Measurements from ENCODE around the gene GJA5.

The GJA5 gene

DNA sequence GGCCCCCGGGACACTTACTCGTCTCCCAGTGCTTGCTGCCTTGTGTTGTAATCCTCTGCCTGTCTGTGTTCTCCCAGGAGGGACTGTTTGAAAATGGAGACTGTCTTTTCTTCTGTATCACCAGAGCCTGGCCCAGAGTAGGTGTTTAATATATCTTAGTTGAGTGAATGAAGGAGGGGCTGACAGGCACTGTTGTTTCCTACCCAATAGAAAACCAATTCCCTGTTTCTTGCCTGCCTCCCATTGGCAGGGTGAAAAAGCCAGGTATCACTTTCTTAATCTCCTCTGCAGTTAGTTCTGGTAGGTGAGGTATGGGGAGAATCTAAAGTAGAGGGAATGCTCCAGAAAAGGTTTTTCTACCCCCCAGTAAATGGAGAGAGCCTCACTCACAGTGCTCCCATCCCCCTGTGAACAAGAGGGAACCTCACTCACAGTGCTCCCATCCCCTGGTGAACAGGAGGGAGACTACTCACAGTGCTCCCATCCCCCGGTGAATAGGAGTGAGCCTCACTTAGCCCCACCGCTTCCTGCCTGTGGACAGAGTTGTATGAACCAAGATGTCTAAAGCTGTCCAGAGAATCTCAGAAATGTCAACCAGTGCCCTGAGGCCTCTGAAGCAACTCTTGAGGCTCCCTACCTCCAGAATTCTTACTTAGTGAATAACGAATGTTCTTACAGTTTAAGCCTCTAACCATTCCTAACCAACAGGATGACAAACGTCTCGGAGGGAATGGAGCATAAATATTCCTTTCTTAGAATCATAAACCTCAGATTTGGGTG is at the start of gene GJA5:
Gene GJA5, minus strand, starts transcription at position 122 of the 780 bp plus-strand sequence. CDS start 1,364 bp downstream, outside the sequence.
- no peaks in the 10 kb centered on the region for H3K9me3 ChIP-seq (ENCODE audit: low read length)
- H3K4me3 ChIP-seq (ENCODE audit: low read length): no peak within 1 kb of the TSS
- H2AFZ ChIP-seq (ENCODE audit: low read depth, low read length): no peak within 1 kb of the TSS
- peaks cover 4% of the 10 kb centered on the region for H3K27me3 ChIP-seq (ENCODE audit: insufficient read depth, low read length)
- H3K4me1 ChIP-seq (ENCODE audit: insufficient read depth, low read length): no peaks in the 10 kb centered on the region
- no peaks in the 10 kb centered on the region for H3K36me3 ChIP-seq (ENCODE audit: insufficient read depth, low read length)

- no peaks in the 10 kb centered on the region for H3K9me3 ChIP-seq (ENCODE audit: low read length)
- no peak overlapping the region for H3K4me3 ChIP-seq (ENCODE audit: low read length)
- H3K27me3 ChIP-seq (ENCODE audit: insufficient read depth, low read length): no peaks in the 10 kb centered on the region
- H3K36me3 ChIP-seq (ENCODE audit: insufficient read depth, low read length): no peaks in the 10 kb centered on the region
- no peak overlapping the region for H2AFZ ChIP-seq (ENCODE audit: low read depth, low read length)
- H3K4me1 ChIP-seq (ENCODE audit: insufficient read depth, low read length): no peaks in the 10 kb centered on the region
Measured at GRCh38 chr1:147809236-147809635, 48.8 kb upstream of the GJA5 start.

- H2AFZ ChIP-seq (ENCODE audit: low read depth, low read length): no peak overlapping the region
- H3K4me3 ChIP-seq (ENCODE audit: low read length): no peak overlapping the region
- no peaks in the 10 kb centered on the region for H3K27me3 ChIP-seq (ENCODE audit: insufficient read depth, low read length)
- no peaks in the 10 kb centered on the region for H3K9me3 ChIP-seq (ENCODE audit: low read length)
- H3K36me3 ChIP-seq (ENCODE audit: insufficient read depth, low read length): no peaks in the 10 kb centered on the region
- no peaks in the 10 kb centered on the region for H3K4me1 ChIP-seq (ENCODE audit: insufficient read depth, low read length)
Measured at GRCh38 chr1:147808025-147808424, 47.6 kb upstream of the GJA5 start.

GRCh38 chr1:147807405-147807804 is 47.0 kb upstream of the GJA5 start:
- H3K27me3 ChIP-seq (ENCODE audit: insufficient read depth, low read length): no peaks in the 10 kb centered on the region
- no peak overlapping the region for H3K4me3 ChIP-seq (ENCODE audit: low read length)

DNA sequence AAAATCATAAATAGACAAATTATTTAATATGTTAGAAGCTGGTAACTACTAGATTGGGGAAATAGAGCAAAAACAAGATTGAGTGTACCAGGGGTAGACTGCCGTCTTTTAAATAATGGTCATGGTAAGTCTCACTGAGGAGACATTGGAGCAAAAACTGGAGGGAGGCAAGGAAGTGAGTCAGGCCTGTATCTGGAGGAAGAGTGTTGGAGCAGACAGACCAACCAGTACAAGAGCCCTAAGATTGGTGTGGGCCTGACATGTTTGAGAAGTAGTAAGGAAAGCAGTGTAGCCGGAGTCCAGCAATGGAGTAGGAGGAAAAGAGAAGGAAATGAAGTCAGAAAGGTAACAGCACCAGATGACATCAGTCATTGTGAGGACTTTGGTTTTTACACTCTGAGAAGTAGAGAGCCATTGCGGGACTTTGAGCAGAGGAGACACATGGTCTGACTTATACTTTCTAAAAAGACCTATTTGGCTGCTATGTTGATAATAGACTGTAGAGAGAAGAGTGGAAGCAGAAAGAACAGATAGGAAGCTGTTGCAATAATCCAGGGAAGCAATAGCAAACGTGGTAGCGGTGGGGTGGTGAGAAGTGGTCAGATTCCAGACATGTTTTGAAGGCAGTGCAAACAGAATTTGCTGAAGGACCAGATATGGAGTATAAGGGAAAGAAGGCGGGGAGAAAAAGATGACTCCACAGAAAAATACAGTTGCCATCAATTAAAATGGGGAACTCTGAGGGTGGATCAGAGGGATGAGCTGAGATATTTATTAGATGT is 44.7 kb upstream of the GJA5 start:
- Histone ChIP-seq H3K36me3 (ENCODE audit: insufficient read depth, low read length) (no peaks in the 10 kb centered on the region), H3K4me3 (ENCODE audit: low read length) (no peak overlapping the region), H3K27me3 (ENCODE audit: insufficient read depth, low read length) (no peaks in the 10 kb centered on the region), H2AFZ (ENCODE audit: low read depth, low read length) (no peak overlapping the region), H3K4me1 (ENCODE audit: insufficient read depth, low read length) (no peaks in the 10 kb centered on the region), H3K9me3 (ENCODE audit: low read length) (no peaks in the 10 kb centered on the region)

More at GRCh38 chr1:147807405-147807804, 47.0 kb upstream of the GJA5 start:
- Histone ChIP-seq H2AFZ (ENCODE audit: low read depth, low read length) (no peak overlapping the region), H3K36me3 (ENCODE audit: insufficient read depth, low read length) (no peaks in the 10 kb centered on the region), H3K9me3 (ENCODE audit: low read length) (no peaks in the 10 kb centered on the region), H3K4me1 (ENCODE audit: insufficient read depth, low read length) (no peaks in the 10 kb centered on the region)

- H3K27me3 ChIP-seq (ENCODE audit: insufficient read depth, low read length): no peaks in the 10 kb centered on the region
- no peaks in the 10 kb centered on the region for H3K36me3 ChIP-seq (ENCODE audit: insufficient read depth, low read length)
- H3K4me3 ChIP-seq (ENCODE audit: low read length): no peak overlapping the region
- no peak overlapping the region for H2AFZ ChIP-seq (ENCODE audit: low read depth, low read length)
- H3K4me1 ChIP-seq (ENCODE audit: insufficient read depth, low read length): peaks cover 4% of the 10 kb centered on the region
- H3K9me3 ChIP-seq (ENCODE audit: low read length): no peaks in the 10 kb centered on the region
Measured at GRCh38 chr1:147800804-147801203, 40.4 kb upstream of the GJA5 start.

DNA sequence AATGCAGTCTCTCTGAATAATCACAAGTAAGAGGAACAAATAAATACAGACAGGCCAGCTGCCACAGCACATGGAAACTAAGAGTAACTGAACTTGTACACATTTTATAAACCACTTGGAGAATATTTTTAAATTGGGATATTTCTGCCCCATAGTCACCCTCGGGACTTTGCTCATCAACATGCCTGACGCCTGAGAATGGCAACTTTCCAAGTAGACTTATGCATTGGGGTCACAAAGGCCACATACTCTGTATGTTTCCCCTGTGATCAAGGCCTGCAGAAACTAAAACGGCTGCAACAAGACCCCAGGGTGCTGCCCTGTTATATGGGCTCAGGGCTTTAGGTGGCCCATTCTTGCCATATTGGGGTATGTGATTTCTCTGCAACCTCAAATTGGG is 38.3 kb upstream of the GJA5 start:
- no peak overlapping the region for H2AFZ ChIP-seq (ENCODE audit: low read depth, low read length)
- no peak overlapping the region for H3K4me3 ChIP-seq (ENCODE audit: low read length)
- no peaks in the 10 kb centered on the region for H3K27me3 ChIP-seq (ENCODE audit: insufficient read depth, low read length)
- peaks cover 4% of the 10 kb centered on the region for H3K4me1 ChIP-seq (ENCODE audit: insufficient read depth, low read length)
- no peaks in the 10 kb centered on the region for H3K9me3 ChIP-seq (ENCODE audit: low read length)
- H3K36me3 ChIP-seq (ENCODE audit: insufficient read depth, low read length): no peaks in the 10 kb centered on the region

- Histone ChIP-seq H3K4me3 (ENCODE audit: low read length) (no peak overlapping the region), H3K36me3 (ENCODE audit: insufficient read depth, low read length) (no peaks in the 10 kb centered on the region), H3K9me3 (ENCODE audit: low read length) (no peaks in the 10 kb centered on the region), H2AFZ (ENCODE audit: low read depth, low read length) (no peak overlapping the region), H3K27me3 (ENCODE audit: insufficient read depth, low read length) (no peaks in the 10 kb centered on the region), H3K4me1 (ENCODE audit: insufficient read depth, low read length) (peaks cover 4% of the 10 kb centered on the region)
Measured at GRCh38 chr1:147794570-147794969, 34.2 kb upstream of the GJA5 start.

DNA sequence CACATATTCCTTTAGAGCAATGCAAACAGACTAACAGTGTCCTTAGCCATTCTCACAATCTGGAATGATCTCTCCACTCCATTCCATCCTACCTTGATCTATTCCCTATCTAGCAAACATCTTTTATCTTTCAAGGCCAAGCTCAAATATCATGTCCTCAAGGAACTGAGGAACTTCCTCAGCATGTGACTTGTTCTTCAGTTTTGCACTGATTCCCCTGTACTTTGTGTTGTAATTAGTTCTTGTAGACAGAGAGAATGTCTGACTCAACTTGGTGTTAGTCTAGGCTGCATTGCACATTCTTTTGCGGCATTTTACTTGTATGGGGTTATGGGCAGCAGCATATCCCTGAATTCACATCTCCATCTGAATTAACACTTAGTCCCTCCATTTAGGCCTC is 31.5 kb upstream of the GJA5 start:
- Histone ChIP-seq H3K9me3 (ENCODE audit: low read length) (no peaks in the 10 kb centered on the region), H2AFZ (ENCODE audit: low read depth, low read length) (no peak overlapping the region)

GRCh38 chr1:147787765-147788164 is 27.4 kb upstream of the GJA5 start:
- H3K9me3 ChIP-seq (ENCODE audit: low read length): no peaks in the 10 kb centered on the region
- no peaks in the 10 kb centered on the region for H3K4me1 ChIP-seq (ENCODE audit: insufficient read depth, low read length)
- no peaks in the 10 kb centered on the region for H3K27me3 ChIP-seq (ENCODE audit: insufficient read depth, low read length)
- no peaks in the 10 kb centered on the region for H3K36me3 ChIP-seq (ENCODE audit: insufficient read depth, low read length)
- no peak overlapping the region for H3K4me3 ChIP-seq (ENCODE audit: low read length)
- H2AFZ ChIP-seq (ENCODE audit: low read depth, low read length): no peak overlapping the region

More for the DNA sequence above, 31.5 kb upstream of the GJA5 start:
- Histone ChIP-seq H3K27me3 (ENCODE audit: insufficient read depth, low read length) (no peaks in the 10 kb centered on the region), H3K36me3 (ENCODE audit: insufficient read depth, low read length) (no peaks in the 10 kb centered on the region), H3K4me1 (ENCODE audit: insufficient read depth, low read length) (no peaks in the 10 kb centered on the region), H3K4me3 (ENCODE audit: low read length) (no peak overlapping the region)

- H3K9me3 ChIP-seq (ENCODE audit: low read length): no peaks in the 10 kb centered on the region
- no peak overlapping the region for H2AFZ ChIP-seq (ENCODE audit: low read depth, low read length)
- H3K27me3 ChIP-seq (ENCODE audit: insufficient read depth, low read length): no peaks in the 10 kb centered on the region
- no peak overlapping the region for H3K4me3 ChIP-seq (ENCODE audit: low read length)
- no peaks in the 10 kb centered on the region for H3K36me3 ChIP-seq (ENCODE audit: insufficient read depth, low read length)
- H3K4me1 ChIP-seq (ENCODE audit: insufficient read depth, low read length): no peaks in the 10 kb centered on the region
Measured at GRCh38 chr1:147786536-147786935, 26.1 kb upstream of the GJA5 start.

DNA sequence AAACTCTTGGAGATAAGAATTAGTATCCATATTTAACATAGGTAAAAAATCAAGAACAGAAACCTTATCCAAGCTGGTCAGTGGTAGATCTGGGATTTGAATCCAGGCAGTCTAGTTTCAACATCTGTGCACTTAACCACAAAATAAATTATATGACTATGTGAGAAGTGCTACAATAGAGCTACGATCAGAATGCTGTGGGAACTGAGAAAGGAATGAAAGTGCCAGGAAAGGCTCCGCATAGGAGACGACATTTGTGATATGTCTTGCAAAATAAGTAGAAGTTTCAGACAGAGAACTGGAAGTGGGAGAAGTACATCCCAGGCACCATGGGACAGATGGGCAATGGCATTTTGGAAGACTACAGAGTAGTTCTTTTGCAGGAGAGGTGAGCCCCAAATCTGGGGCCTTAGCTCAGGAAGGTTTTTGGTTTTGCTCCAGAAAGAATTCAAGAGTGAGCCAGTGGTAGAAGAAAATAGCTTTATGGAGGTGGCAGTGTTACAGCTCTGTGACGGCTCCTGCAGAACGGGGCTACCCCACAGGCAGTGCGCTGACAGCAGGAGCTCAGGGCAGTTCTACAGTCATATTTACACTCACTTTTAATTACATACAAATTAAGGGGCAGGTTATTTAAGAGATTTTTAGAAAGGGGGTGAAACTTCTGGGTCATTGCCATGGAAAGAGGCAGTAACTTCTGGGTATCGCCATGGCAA is 25.5 kb upstream of the GJA5 start:
- no peaks in the 10 kb centered on the region for H3K9me3 ChIP-seq (ENCODE audit: low read length)
- H3K4me3 ChIP-seq (ENCODE audit: low read length): no peak overlapping the region
- no peaks in the 10 kb centered on the region for H3K36me3 ChIP-seq (ENCODE audit: insufficient read depth, low read length)
- H2AFZ ChIP-seq (ENCODE audit: low read depth, low read length): no peak overlapping the region
- H3K4me1 ChIP-seq (ENCODE audit: insufficient read depth, low read length): no peaks in the 10 kb centered on the region
- no peaks in the 10 kb centered on the region for H3K27me3 ChIP-seq (ENCODE audit: insufficient read depth, low read length)

- H3K36me3 ChIP-seq (ENCODE audit: insufficient read depth, low read length): no peaks in the 10 kb centered on the region
- H3K27me3 ChIP-seq (ENCODE audit: insufficient read depth, low read length): no peaks in the 10 kb centered on the region
- H3K4me3 ChIP-seq (ENCODE audit: low read length): no peak overlapping the region
- no peak overlapping the region for H2AFZ ChIP-seq (ENCODE audit: low read depth, low read length)
- no peaks in the 10 kb centered on the region for H3K9me3 ChIP-seq (ENCODE audit: low read length)
- H3K4me1 ChIP-seq (ENCODE audit: insufficient read depth, low read length): no peaks in the 10 kb centered on the region
Measured at GRCh38 chr1:147784941-147785340, 24.5 kb upstream of the GJA5 start.

All from neuron (in vitro differentiated cells).